Left hindlimb (tissue), 1 donor: Measurements from ENCODE around the gene COL4A2.

Source experiments
- DNase-seq: peaks from one replicate; pipeline ENCODE4 v3.0.0-alpha.2; 2018

COL4A2 gene

GRCh38 chr13:110548891-110549794, 242.1 kb downstream of the COL4A2 start:
- DNase-seq, result no peak

- DNase-seq, result no peak
Observed at GRCh38 chr13:110549795-110550160, 242.7 kb downstream of the COL4A2 start.

- no peak for DNase-seq
Observed at GRCh38 chr13:110551284-110551683, 244.2 kb downstream of the COL4A2 start.

GRCh38 chr13:110552767-110553166, 245.7 kb downstream of the COL4A2 start:
- DNase-seq, result no peak

DNA sequence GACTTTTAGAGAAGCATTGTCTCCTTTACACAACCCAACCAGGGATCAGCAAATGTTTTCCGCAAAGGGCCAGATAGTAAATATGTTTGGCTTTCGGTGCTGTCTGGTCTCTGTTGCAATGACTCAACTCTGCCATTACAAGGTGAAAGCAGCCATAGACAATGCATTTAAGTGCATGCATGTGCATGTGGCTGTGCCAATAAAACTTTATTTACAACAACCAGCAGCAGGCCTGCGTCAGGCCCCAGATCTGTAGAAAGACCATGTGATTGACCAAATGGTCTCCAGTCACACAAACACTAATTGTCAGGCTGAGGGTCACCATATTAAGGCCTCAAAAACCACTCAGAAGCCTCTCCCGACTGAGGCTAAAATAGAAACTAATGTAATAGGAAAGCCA, 246.3 kb downstream of the COL4A2 start:
- DNase-seq, result no peak

- DNase-seq, result no peak
Observed at GRCh38 chr13:110554227-110554836, 247.2 kb downstream of the COL4A2 start.

- no peak for DNase-seq
Observed at GRCh38 chr13:110554946-110555345, 247.9 kb downstream of the COL4A2 start.

GRCh38 chr13:110555601-110556223, 248.6 kb downstream of the COL4A2 start:
- no peak for DNase-seq

DNA sequence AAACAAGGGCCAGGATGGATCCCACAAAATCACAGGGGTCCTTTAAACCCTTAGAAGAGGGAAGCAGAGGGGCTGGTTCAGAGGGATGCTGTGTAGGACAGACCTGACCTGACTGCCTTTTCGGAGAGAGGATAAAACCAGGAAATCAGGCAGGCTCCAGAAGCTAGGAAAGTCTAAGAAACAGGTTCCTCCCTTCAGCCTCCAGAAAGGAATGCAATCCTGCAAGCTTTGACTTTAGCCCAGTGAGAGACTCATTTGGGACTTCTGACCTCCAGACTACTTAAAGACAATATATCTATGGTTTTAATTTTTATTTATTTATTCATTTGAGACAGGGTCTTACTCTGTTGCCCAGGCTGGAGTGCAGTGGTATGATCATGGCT, 249.1 kb downstream of the COL4A2 start:
- DNase-seq, result no peak

GRCh38 chr13:110557082-110557481, 250.0 kb downstream of the COL4A2 start:
- no peak for DNase-seq

DNA sequence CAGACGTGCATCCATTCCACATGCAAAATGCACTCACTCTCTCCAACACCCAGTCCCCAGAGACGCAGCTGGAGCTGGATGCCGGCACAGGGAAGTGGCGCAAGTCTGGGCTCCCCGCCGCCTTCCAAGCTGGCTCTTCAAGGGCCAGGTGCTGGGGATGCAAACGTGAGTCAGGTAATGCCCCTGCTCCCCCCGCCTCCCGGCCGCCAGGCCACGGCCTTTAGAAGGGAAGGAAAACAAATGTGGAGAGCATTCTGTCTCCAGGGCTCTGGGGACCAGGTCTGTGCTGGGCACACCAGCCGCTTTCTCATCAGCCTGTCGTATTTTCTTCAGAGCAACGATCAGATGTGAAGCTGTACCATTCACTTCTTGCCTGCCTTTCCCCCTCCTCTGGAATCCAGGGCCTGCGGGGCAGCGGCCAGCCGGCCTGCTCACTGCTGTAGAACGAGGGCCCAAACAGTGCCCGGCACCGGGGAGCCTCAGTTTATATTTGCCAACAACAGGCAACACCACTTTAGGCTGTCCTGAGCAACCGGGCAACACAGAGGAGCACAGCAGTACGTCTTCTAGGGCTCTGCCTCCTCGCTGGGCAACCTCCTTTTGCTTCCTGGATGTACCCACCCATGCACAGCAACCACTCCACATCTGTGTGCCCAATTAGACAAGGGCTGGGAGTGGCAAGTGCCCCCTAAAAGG, 250.7 kb downstream of the COL4A2 start:
- no peak for DNase-seq

DNA sequence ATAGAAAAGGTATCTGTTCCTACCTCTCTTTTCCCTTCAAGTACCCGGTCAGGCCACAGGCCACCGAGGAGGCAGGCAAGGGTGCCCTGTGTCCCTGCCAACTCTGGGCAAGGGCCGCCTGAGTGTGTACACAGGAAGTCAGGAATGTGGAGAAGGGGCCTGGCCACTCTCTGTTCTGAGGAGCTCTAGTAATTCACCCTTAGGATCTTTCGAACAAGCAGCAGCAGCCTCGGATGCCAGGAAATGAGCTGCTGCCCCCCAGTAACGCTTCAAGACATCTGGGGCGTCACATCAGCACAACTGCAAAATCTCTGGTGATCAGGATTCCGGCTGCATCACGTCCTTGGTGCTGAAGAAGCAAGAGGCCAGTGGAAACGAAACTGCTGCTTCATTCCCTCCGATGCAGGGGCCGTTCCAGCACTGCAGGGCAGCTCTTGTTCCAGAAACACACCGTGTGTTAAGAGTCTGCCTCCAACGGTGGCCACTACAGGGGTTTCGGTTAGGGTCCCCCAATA, 252.4 kb downstream of the COL4A2 start:
- DNase-seq, result no peak

DNA sequence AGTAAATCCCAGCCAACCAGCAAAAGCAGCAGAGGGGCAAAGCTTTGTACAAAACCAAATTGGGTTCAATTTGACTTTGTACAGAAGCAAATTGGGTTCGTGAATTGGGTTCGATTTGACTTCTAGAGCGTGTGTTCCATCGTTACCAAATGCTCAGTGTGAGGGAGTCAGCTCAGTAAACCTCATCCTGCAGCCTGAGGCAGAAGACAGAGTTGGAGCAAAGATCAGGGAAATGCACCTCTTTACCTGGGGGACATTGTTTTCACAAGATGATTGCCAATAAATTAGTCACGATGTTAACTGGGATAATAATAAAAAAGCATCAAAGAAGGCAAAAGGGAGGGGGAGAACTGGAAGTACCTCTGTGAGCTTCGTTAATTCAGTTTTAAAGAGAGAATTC, 252.9 kb downstream of the COL4A2 start:
- DNase-seq, result no peak

DNA sequence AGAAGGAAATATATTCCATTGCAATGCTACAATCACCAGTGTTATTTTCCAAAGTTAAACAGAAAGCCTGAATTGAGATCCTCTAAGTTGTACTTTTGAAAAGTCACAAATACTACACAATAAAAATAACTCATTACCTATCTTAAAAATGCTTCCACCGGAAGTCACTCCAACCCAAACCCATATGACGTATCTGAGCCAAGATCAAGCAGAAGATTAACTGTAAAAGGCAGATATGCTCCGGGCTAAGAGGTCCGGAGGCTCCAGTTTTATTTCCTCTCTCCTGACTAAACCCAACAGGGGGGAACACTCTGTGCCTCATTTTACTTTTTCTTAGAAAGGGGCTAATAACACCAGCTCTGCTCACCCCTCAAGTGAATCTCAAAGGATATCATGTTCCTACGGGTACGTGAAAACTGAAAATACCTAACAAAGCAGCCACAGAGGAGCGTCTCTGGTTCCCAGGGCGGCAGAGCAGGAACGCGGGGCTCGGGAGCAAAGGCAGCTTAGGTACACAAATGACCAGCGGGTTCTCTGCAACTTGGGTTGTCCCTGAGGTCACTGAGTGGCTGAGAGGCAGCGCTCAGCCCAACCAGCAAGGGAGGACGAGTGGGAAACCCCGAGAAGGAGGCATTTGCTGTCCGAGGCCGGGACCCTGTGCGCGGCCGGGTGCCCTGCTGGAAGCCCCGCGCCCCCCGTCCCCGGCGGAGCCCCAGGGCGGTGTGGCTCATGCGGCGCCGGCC, 253.7 kb downstream of the COL4A2 start:
- DNase-seq, result no peak

DNA sequence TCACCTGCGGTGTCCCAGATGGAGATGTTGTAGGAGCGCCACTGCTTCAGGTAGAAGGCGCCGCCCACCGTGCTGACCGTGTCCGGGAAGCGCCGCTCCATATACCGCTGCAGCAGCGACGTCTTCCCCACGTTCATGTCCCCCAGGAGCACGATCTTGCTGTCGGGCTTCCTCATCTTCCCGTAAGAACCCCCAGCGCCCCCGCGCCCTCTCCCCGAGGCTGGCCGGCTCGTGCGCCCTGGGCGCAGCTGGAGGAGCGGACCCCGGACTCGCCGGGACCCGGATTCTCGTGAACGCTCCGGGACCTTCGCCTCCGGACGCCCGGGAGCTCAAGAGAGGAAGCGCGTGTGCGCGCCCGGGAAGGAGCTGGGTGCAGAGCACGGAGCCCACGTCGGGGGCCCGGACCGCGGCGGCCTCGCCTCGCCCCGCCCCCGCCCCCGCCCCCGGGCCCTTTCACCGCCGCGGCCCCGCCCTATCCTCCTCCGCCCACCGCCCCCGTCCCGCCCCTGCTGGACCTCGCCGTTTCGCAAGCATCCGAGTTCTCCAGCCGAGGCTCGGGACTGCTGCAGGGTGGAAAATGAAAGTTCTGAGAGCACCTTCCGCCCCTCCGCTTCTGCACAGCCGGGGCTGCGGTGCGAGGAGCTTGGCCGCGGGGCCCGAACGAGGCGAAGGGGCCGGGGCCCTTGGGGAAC, 254.4 kb downstream of the COL4A2 start, which contains the start of gene RAB20:
Gene RAB20 (minus strand): TSS at position 379 of the 692 bp plus-strand sequence. CDS start 203 bp downstream, at position 176.
- peak; percentile 90 for DNase-seq

DNA sequence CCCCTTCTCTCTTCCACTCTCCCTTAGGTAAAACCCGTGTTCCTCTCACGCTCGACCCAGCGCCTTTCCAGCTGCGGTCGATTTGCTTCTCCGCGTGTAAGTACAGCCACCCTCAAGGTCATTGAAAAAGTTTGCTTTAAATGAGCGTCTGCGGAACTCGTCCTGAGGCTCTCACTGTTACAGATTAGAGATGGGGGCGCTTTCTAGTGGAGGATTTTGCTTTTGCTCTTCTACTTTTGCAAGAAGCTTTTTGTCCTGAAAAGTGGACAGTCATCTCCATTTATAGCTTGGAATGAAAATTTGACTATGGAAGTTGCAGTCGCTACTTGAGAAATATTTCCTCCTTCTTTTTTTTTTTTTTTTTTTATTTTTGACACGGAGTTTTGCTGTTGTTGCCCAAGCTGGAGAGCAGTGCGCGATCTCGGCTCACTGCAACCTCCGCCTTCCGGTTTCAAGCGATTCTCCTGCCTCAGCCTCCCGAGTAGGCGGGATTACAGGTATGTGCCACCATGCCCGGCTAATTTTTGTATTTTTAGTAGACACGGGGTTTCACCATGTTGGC, 255.0 kb downstream of the COL4A2 start:
- no peak for DNase-seq
